ENCODE measurements around the gene GORAB. TPM values are rescaled to one million over a fixed set of nuclear protein-coding genes. Genes with fewer than 3 reads are reported as not detected.

The GORAB gene
- total and polyA plus RNA-seq, 9 donors, result 9.1 to 24.0 (median 12.0) TPM

DNA sequence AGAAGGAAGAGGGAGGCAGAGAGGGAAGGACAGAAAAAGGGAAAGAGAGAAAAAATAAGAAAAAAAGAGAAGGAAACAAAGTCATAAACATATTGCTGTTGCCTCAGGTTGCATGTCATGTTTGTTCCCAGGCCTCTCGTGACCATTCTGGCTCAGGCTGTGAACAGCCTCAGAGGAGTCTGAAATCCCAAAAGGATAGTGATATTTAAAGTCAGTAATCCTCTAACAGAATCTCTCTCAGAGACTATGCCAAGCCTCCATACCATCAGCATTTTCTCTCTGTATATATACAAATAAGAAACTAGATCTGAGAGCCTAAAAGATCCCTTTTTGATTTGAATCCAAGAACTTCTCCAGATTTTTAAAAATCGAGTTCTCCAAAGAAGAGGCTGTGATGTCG is 35.2 kb downstream of the GORAB start:
- 79 to 90% (median 81%) methylated on average over 3 of the region's 3 CpGs for WGBS, 3 donors
- H3K27ac ChIP-seq, result no peak overlapping the region
- H3K4me3 ChIP-seq, result no peak overlapping the region
- no peaks in the 10 kb centered on the region for H3K27me3 ChIP-seq
- no peak for TF ChIP-seq CTCF (IDR thresholded peaks at IDR 0.05)
- TF ChIP-seq EP300 (IDR thresholded peaks at IDR 0.05), result no peak
- TF ChIP-seq POLR2A (IDR thresholded peaks at IDR 0.05), result no peak
- H3K4me1 ChIP-seq (ENCODE audit: insufficient read depth), result peaks cover 5% of the 10 kb centered on the region
- intact Hi-C loops (cut with DNase I), result no loop called here
- no peak for DNase-seq
- H3K9me3 ChIP-seq, result no peaks in the 10 kb centered on the region
- H3K36me3 ChIP-seq, result no peaks in the 10 kb centered on the region

- Histone ChIP-seq H3K9me3 (no peaks in the 10 kb centered on the region), H3K36me3 (no peaks in the 10 kb centered on the region), H3K4me1 (ENCODE audit: insufficient read depth) (peaks cover 4% of the 10 kb centered on the region), H3K4me3 (no peak overlapping the region), H3K27me3 (no peaks in the 10 kb centered on the region), H3K27ac (no peak overlapping the region)
- intact Hi-C loops (cut with DNase I), result no loop called here
- DNase-seq, result no peak
- no peak for TF ChIP-seq CTCF (IDR thresholded peaks at IDR 0.05)
- TF ChIP-seq EP300 (IDR thresholded peaks at IDR 0.05), result no peak
- TF ChIP-seq POLR2A (IDR thresholded peaks at IDR 0.05), result no peak
Observed at GRCh38 chr1:170568197-170568596, 36.2 kb downstream of the GORAB start.

GRCh38 chr1:170576980-170577379 is 45.0 kb downstream of the GORAB start:
- Histone ChIP-seq H3K27ac (no peak overlapping the region), H3K4me1 (ENCODE audit: insufficient read depth) (no peaks in the 10 kb centered on the region), H3K4me3 (no peak overlapping the region), H3K9me3 (no peaks in the 10 kb centered on the region), H3K27me3 (no peaks in the 10 kb centered on the region), H3K36me3 (no peaks in the 10 kb centered on the region)
- intact Hi-C loops (cut with DNase I), result no loop called here
- TF ChIP-seq POLR2A (IDR thresholded peaks at IDR 0.05) (no peak), EP300 (IDR thresholded peaks at IDR 0.05) (no peak)
- 64 to 67% (median 67%) methylated on average over 3 of the region's 3 CpGs for WGBS, 3 donors
- DNase-seq, result no peak

- DNase-seq, result no peak
- intact Hi-C loops (cut with DNase I), result no loop called here
- Histone ChIP-seq H3K36me3 (no peaks in the 10 kb centered on the region), H3K4me1 (ENCODE audit: insufficient read depth) (no peaks in the 10 kb centered on the region), H3K4me3 (no peak overlapping the region), H3K9me3 (no peaks in the 10 kb centered on the region), H3K27ac (no peak overlapping the region), H3K27me3 (no peaks in the 10 kb centered on the region)
- 77 to 81% (median 79%) methylated on average over 1 of the region's 1 CpG for WGBS, 3 donors
- TF ChIP-seq CTCF (IDR thresholded peaks at IDR 0.05), result no peak
- no peak for TF ChIP-seq POLR2A (IDR thresholded peaks at IDR 0.05)
Observed at GRCh38 chr1:170578359-170578758, 46.4 kb downstream of the GORAB start.

- 55 to 67% (median 63%) methylated on average over 2 of the region's 2 CpGs for WGBS, 3 donors
- no peak overlapping the region for H3K27ac ChIP-seq
Observed at GRCh38 chr1:170580636-170581440, 48.9 kb downstream of the GORAB start.

More at GRCh38 chr1:170580636-170581440, 48.9 kb downstream of the GORAB start:
- intact Hi-C loops (cut with DNase I), result loop anchor here in 1 of 4 donors (10.0 kb wide), 1 partner anchor 84 kb away; the partner anchor contains the start of gene PRRX1
- Histone ChIP-seq H3K4me3 (no peak overlapping the region), H3K27me3 (no peaks in the 10 kb centered on the region), H3K36me3 (no peaks in the 10 kb centered on the region), H3K4me1 (ENCODE audit: insufficient read depth) (no peaks in the 10 kb centered on the region), H3K9me3 (no peaks in the 10 kb centered on the region)
- DNase-seq, result no peak
- TF ChIP-seq POLR2A (IDR thresholded peaks at IDR 0.05), result no peak
- no peak for TF ChIP-seq CTCF (IDR thresholded peaks at IDR 0.05)
- TF ChIP-seq EP300 (IDR thresholded peaks at IDR 0.05), result no peak
